ENCODE results near the gene CFAP44. TPM values are rescaled to one million over a fixed set of nuclear protein-coding genes. Genes with fewer than 3 reads are reported as not detected.

Gene CFAP44
- total and polyA plus RNA-seq, 4 donors = 3.7 to 38.1 (median 10.4) TPM

DNA sequence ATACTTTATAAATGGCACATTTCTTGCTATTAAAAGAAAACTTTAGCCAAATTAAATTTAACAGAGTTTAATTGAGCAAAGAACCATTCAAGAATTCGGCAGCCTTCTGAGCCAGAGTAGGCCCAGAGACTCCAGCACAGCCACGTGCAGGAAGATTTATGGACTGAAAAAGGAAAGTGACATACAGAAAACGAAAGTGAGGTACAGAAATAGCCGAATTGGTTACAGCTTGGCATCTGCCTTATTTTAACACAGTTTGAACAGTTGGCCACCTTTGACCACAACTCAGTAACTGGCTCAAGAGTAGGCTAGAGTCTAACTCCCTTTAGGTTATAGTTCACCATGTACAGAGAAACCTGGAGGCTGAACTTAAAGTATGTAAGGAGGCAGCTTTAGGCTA is 17.6 kb downstream of the CFAP44 start:
- no peak for ATAC-seq (ENCODE audit: insufficient read depth, low FRiP score)
- H3K27me3 ChIP-seq (ENCODE audit: control insufficient read depth in 3 of 3, insufficient read depth in 3 of 3, low read length in 2 of 3) = no peaks in the 10 kb centered on the region
- H3K36me3 ChIP-seq (ENCODE audit: control insufficient read depth in 4 of 4, insufficient read depth in 4 of 4, low read length in 4 of 4) = peaks cover 0 to 18% (median 10%) of the 10 kb centered on the region in 4 donors
- no peak overlapping the region for H3K9ac ChIP-seq (ENCODE audit: insufficient read depth in 1 of 2, low read length in 2 of 2)
- no peaks in the 10 kb centered on the region for H3K4me1 ChIP-seq (ENCODE audit: control insufficient read depth in 5 of 5, insufficient read depth in 5 of 5, low read length in 5 of 5)
- H3K4me3 ChIP-seq = no peak overlapping the region
- peaks cover 0 to 2% (median 0%) of the 10 kb centered on the region in 4 donors for H3K9me3 ChIP-seq (ENCODE audit: control insufficient read depth in 4 of 4, insufficient read depth in 3 of 4, low read length in 3 of 4)
- DNase-seq = no peak
- H3K27ac ChIP-seq (ENCODE audit: low read depth in 1 of 2, low read length in 1 of 2) = no peak overlapping the region
- TF ChIP-seq, protein P1, sequence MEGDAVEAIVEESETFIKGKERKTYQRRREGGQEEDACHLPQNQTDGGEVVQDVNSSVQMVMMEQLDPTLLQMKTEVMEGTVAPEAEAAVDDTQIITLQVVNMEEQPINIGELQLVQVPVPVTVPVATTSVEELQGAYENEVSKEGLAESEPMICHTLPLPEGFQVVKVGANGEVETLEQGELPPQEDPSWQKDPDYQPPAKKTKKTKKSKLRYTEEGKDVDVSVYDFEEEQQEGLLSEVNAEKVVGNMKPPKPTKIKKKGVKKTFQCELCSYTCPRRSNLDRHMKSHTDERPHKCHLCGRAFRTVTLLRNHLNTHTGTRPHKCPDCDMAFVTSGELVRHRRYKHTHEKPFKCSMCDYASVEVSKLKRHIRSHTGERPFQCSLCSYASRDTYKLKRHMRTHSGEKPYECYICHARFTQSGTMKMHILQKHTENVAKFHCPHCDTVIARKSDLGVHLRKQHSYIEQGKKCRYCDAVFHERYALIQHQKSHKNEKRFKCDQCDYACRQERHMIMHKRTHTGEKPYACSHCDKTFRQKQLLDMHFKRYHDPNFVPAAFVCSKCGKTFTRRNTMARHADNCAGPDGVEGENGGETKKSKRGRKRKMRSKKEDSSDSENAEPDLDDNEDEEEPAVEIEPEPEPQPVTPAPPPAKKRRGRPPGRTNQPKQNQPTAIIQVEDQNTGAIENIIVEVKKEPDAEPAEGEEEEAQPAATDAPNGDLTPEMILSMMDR (IDR thresholded peaks at IDR 0.05; ENCODE audit: control extremely low read depth, extremely low read depth) = no peak
- WGBS, 2 donors = 36 to 55% methylated on average over 4 of the region's 4 CpGs

DNA sequence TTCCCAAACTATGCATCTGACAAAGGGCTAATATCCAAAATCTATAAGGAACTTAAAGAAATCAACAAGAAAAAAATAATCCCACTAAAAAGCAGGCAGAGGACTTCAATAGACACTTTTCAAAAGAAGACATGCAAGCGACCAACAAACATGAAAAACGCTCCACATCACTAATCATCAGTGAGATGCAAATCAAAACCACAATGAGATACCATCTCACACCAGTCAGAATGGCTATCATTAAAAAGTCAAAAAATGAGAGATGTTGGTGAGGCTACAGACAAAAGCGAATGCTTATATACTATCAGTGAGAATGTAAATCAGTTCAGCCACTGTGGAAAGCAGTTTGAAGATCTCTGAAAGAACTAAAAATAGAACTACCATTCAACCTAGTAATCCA is 20.2 kb downstream of the CFAP44 start:
- H3K9me3 ChIP-seq (ENCODE audit: control insufficient read depth in 4 of 4, insufficient read depth in 3 of 4, low read length in 3 of 4) = no peaks in the 10 kb centered on the region
- no peak overlapping the region for H3K9ac ChIP-seq (ENCODE audit: insufficient read depth in 1 of 2, low read length in 2 of 2)
- peaks cover 0 to 13% (median 6%) of the 10 kb centered on the region in 4 donors for H3K36me3 ChIP-seq (ENCODE audit: control insufficient read depth in 4 of 4, insufficient read depth in 4 of 4, low read length in 4 of 4)
- no peaks in the 10 kb centered on the region for H3K27me3 ChIP-seq (ENCODE audit: control insufficient read depth in 3 of 3, insufficient read depth in 3 of 3, low read length in 2 of 3)
- TF ChIP-seq, protein P1 (IDR thresholded peaks at IDR 0.05; ENCODE audit: control extremely low read depth, extremely low read depth) = no peak
- DNase-seq = no peak
- WGBS, 2 donors = 92 to 97% methylated on average over 3 of the region's 3 CpGs
- no peak overlapping the region for H3K27ac ChIP-seq (ENCODE audit: low read depth in 1 of 2, low read length in 1 of 2)
- no peak for ATAC-seq (ENCODE audit: insufficient read depth, low FRiP score)
- no peak overlapping the region for H3K4me3 ChIP-seq
- H3K4me1 ChIP-seq (ENCODE audit: control insufficient read depth in 5 of 5, insufficient read depth in 5 of 5, low read length in 5 of 5) = no peaks in the 10 kb centered on the region

DNA sequence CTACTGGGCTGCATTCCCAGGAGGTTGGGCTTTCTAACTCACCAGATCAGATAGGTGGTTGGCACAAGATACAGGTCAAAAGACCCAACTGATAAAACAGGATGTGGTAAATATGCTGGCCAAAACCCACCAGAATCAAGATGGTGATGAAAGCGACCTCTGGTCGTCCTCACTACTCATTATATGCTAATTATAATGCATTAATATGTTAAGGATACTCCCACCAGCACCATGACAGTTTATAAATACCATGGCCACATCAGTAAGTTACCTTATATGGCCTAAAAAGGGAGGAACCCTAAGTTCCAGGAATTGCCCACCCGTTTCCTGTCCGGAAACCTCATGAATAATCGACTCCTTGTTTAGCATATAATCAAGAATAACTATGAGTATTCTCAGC is 31.6 kb downstream of the CFAP44 start:
- Histone ChIP-seq H3K9me3 (ENCODE audit: control insufficient read depth in 4 of 4, insufficient read depth in 3 of 4, low read length in 3 of 4) (no peaks in the 10 kb centered on the region), H3K27me3 (ENCODE audit: control insufficient read depth in 3 of 3, insufficient read depth in 3 of 3, low read length in 2 of 3) (no peaks in the 10 kb centered on the region), H3K9ac (ENCODE audit: insufficient read depth in 1 of 2, low read length in 2 of 2) (no peak overlapping the region), H3K36me3 (ENCODE audit: control insufficient read depth in 4 of 4, insufficient read depth in 4 of 4, low read length in 4 of 4) (peaks cover 0 to 4% (median under 1%) of the 10 kb centered on the region in 4 donors), H3K27ac (ENCODE audit: low read depth in 1 of 2, low read length in 1 of 2) (no peak overlapping the region), H3K4me3 (no peak overlapping the region), H3K4me1 (ENCODE audit: control insufficient read depth in 5 of 5, insufficient read depth in 5 of 5, low read length in 5 of 5) (no peaks in the 10 kb centered on the region)
- TF ChIP-seq, protein P1 (IDR thresholded peaks at IDR 0.05; ENCODE audit: control extremely low read depth, extremely low read depth) = no peak
- 86 to 91% methylated on average over 5 of the region's 5 CpGs for WGBS, 2 donors
- peak in 1 of 3 donors; percentile 1 for DNase-seq
- ATAC-seq (ENCODE audit: insufficient read depth, low FRiP score) = no peak

DNA sequence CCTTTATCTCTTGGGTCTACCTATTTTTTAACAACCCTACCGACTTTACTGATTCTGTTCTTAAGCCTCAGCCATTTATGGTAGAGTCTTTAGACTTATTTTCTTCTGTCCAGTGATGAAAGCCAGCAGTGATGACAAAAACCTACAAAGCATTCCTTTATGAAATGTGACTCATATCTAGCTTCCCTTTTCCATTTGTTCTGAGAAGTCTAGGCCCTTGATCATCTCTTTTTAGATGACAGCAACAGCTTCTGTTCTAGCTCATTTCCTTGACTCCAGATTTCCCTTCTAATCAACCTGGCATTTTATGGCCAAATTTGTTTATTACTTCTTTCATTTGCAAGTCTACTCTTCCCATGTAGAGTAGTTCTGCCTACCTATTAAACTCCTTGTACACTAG is 36.1 kb downstream of the CFAP44 start:
- Histone ChIP-seq H3K4me3 (no peak overlapping the region), H3K4me1 (ENCODE audit: control insufficient read depth in 5 of 5, insufficient read depth in 5 of 5, low read length in 5 of 5) (no peaks in the 10 kb centered on the region), H3K27ac (ENCODE audit: low read depth in 1 of 2, low read length in 1 of 2) (no peak overlapping the region), H3K9ac (ENCODE audit: insufficient read depth in 1 of 2, low read length in 2 of 2) (no peak overlapping the region), H3K27me3 (ENCODE audit: control insufficient read depth in 3 of 3, insufficient read depth in 3 of 3, low read length in 2 of 3) (no peaks in the 10 kb centered on the region), H3K36me3 (ENCODE audit: control insufficient read depth in 4 of 4, insufficient read depth in 4 of 4, low read length in 4 of 4) (peaks cover 0 to 17% (median 5%) of the 10 kb centered on the region in 4 donors), H3K9me3 (ENCODE audit: control insufficient read depth in 4 of 4, insufficient read depth in 3 of 4, low read length in 3 of 4) (no peaks in the 10 kb centered on the region)
- 82 to 93% methylated on average over 1 of the region's 1 CpG for WGBS, 2 donors
- TF ChIP-seq, protein P1 (IDR thresholded peaks at IDR 0.05; ENCODE audit: control extremely low read depth, extremely low read depth) = no peak
- ATAC-seq (ENCODE audit: insufficient read depth, low FRiP score) (no peak), DNase-seq (no peak)

Data from lung (tissue), 12 donors.